HG03039 (cell line): ENCODE results near the gene CMYA5.

Source experiments
- ATAC-seq: cut with Tn5 transposase; IDR thresholded peaks from one replicate; pipeline ENCODE4 v1.9.1; 2021; ENCODE audit warnings: mild to moderate bottlenecking, moderate library complexity; ENCODE audit not compliant: unreplicated experiment

The CMYA5 gene

DNA sequence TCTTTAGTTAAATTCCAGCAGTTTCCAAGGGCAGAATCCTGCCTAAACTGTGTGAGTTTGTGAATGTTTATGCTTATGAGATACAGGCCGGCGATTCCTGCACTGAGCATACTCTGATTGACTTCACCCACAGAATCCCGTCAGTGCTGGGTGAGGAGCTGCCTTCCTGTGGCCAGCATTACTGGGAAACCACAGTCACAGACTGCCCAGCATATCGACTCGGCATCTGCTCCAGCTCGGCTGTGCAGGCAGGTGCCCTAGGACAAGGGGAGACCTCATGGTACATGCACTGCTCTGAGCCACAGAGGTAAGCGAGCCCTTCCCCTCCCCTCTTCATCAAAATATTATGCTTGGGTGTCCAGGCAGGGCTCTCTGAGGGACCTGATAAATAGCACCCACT lies 103.7 kb downstream of the CMYA5 start:
- no peak for ATAC-seq

DNA sequence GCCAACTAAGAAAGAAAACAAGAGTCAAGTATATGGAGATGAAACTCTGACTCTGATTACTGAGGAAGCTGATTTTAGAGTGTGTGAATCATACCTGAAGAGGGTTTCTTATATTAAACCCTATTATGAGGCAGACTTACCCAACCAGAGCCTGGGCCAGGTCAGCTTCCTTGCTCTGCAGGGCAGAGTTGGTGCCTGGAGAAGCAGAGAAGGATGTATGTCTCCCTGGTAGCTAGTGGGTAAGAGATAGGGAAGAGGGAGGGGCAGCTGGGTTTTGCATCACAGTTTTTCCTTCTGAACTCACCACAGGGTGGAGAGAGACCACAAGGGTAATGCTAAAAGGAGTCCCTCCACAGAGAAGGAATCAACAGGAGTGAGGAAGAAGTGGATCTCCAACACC lies 104.1 kb downstream of the CMYA5 start:
- ATAC-seq: no peak

DNA sequence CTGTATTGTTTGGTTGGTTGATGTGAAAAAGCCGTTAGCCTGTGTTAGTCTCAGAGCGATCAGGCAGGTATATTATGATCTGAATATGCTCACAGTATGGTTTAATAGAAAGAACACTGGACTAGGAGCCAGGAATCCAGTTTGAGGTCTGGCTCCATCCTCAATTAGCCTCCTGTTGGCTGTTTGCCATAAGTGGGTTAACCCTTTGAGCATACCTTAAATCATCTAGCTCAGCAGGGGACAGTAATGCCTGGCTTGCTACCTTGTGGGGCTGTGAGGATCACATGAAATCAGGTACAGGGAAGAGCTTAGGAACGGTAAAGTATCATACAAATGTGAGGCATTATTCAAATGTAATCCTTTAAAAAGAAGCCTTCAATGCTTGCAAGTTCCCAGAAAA lies 104.7 kb downstream of the CMYA5 start:
- ATAC-seq: no peak

DNA sequence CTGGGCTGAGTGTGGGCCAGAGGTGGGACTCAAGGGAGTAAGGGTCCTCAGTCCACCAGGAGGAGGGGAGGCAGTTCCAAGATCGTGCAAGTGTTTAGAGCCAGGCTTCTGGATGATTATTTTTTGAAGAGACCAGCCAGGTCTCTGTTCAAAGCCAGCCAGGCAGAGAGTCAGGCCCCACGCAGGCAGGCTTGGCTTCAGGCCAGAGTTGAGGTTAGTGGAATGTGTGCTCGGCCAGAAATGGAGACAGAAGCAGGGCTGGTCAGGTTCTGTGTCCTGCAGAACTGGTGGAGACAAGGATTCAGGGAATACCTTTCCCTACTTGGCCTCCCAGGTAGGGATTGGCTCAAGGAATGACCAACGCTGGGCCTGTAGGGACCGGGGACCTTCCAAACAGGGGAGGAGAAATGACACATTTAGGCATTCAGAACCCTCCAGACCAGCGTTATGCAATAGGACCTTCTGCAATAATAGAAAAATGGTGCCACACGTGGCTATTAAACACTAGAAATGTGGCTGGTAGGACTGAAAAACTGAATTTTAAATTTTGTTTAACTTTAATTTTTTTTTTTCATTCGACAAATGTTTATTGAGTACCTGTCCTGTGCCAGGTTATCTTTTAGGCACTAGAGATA lies 106.2 kb downstream of the CMYA5 start:
- no peak for ATAC-seq

DNA sequence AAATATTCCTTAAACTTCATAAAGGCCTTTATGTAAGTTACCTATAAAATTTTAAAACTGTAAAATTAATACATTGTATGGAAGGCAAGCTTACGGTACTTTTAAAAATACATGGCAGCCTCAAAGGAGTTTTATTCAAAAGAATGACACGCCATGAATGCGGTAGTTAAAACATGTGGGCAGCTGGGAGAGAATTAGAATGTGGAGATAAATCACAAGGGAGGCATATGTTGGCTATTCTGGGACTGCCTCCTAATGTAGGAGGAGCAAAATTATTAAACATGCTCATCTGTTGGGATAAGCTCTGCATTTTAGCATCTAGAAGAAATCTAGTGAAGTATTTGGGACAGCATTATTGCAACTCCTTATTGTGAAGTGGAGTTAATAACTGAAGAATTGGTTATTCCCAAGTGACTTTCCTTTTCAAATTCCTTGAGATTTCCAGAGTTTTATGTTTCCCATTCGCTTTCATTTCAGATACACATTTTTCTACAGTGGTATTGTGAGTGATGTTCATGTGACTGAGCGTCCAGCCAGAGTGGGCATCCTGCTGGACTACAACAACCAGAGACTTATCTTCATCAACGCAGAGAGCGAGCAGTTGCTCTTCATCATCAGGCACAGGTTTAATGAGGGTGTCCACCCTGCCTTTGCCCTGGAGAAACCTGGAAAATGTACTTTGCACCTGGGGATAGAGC lies 109.4 kb downstream of the CMYA5 start:
- no peak for ATAC-seq

DNA sequence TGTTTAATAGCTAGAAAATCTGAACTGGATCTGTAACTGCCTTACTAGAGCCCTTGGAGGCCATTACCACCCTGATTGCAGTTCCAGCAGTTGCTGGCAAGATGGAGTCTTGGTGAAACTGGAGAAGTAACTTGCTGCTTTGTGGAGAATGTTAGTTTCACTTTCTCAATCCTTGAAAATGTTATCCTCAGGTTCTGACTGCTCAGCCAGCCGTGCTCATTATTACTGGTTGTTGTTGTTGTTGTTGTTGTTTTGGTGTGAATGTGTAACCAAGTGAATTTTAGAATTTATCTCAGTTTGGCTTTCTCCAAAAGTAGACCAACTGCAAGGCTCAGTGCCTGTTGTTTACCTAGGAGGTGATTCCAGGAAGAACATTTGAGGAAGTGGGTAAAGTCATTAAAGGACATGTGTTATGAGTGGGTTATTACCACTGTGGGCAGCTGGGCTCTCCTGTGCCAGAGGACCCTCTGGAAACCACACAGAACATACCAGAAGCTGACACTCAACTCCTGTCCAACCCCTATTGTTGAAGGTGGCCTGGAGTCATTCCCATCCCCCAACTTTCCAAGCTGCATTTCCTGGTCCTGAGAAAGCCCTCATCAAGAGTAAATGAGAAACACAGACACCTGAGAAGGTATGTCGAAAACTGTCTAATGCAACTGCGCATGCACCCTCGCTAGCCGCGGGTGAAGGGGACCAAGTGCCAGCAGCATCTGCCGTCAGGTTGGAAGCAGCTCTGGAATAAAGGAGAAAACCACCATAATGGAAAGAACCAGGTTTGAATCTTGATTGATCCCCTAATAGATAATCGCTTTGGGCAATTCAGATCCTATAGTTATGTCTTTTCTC lies 111.6 kb downstream of the CMYA5 start:
- no peak for ATAC-seq

DNA sequence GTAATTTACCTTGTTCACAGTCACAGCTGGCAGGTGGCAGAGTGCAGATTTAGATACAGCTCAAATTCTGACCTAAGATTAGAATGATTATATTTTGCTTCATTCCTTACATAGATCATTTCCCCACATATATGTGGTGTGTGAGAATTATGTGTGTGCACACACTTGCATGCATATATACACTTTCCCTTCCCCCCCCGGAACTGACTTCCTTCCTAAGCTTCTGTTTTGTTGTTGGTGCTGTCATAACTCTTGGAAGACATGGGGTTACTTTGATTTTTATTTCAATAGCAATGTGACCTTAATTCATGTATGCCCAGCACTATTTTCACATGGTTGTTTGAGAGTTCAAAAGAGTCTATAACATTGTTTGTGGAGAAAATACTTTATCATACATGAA lies 112.8 kb downstream of the CMYA5 start:
- ATAC-seq: no peak

DNA sequence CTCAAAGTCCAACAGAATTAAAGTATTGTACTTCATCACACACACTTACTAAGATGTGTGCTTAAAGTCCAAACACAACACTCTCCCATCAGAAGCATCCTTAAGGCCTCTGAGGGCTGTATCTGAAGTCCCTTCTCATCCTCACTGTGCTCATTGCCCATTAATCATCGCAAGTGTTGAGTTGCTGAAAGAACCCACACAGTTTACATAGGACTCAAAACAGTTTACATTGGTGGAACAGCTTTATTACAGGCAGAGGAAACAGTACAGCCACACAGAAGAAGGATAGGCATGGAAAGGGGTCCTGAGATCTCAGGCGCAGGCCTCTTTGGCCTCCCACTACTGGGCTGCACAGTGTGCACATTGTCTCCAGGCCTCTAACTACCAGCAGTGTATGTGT lies 113.4 kb downstream of the CMYA5 start:
- no peak for ATAC-seq

DNA sequence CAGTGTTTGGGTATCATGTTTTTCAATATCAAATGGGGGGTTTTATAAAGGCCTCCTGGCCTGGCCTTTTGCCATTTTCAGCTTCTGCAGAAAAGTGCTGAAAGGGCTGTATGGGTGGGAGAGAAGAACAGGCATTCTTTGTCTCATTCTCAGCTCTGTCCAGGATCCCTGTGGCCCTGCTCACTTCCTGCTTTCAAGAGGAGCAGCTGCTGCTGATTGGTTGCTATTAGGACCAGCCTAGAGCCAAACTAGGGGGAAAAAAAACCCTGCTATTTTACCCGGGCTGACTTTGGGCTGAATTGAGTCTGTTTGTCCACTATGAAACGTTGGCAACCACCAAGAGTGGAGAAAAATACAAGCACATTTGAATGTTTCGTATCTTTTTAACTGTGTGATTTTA lies 117.1 kb downstream of the CMYA5 start:
- no peak for ATAC-seq

DNA sequence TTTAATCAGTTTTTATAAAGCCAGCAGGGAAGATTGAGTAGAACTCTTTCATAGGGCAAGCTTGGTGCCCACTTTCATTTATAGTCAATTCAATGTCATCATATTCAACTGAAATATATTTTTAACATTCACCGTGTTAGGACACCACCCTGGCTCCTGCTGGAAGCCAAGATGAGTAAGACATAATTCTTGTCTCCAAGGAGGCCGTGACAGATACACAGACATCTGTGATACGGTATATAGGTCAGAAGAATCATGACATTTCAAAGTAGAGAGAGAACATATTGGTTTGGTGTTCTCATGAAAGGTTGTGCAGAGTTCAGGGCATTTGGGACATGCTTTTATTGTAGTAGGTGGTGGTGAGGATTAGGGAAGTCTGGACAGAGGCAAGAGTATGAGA lies 120.1 kb downstream of the CMYA5 start:
- no peak for ATAC-seq

DNA sequence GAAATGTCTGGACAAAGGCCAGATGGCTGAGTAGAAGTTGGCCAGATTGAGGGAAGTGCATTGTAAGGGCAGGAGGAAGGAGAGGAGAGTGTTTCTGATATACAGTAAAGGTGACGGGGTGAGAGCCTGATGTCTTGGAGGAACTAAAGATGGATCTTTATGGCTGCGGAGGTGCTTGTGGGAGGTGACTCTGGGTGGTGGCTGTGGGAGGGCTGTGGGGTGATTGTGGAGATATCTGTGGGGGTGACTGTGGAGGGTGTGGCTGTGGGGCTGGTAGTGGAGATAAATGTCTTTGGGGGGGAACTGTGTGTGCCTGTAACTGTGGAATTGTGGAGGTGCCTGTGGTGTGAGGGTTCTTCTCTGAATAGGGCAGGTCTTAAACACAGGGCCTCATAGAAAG lies 121.4 kb downstream of the CMYA5 start:
- no peak for ATAC-seq

DNA sequence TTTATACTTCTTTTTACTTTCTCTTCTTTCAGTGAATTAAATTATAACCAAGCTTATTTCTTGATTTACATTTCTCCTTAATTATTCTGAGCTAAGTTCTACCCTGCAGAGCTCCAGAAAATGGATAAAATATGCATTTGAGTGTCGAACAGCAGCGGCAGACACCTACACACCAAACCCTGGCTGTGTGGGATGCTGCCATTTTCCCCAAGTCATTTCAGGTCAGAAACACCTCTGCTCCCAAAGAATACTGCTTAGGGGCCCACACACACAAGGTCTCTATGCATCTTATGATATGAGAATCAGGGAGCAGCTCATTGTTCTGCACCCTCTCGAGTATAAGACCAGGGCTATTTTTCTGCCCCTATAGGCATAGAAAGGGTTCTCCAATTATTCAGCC lies 122.3 kb downstream of the CMYA5 start:
- ATAC-seq: no peak

DNA sequence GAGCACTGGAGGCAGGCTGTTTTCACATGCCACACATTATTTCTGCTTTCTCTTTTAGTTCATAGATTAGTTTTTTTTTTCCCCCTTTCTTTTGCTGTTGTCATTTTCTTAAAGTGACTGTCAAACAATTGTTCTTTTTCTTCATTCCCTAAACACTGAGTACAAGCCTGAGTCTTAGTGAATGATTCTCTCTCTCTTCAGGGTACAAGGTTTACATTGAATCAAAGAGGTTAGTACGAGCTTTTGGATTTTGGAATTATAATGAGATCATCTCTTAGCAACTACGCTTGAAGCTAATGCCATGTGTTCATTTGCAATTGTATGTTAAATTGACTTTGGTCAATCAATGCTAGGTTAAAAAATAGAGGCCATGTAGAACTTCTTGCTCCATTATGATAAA lies 125.1 kb downstream of the CMYA5 start:
- ATAC-seq: no peak

DNA sequence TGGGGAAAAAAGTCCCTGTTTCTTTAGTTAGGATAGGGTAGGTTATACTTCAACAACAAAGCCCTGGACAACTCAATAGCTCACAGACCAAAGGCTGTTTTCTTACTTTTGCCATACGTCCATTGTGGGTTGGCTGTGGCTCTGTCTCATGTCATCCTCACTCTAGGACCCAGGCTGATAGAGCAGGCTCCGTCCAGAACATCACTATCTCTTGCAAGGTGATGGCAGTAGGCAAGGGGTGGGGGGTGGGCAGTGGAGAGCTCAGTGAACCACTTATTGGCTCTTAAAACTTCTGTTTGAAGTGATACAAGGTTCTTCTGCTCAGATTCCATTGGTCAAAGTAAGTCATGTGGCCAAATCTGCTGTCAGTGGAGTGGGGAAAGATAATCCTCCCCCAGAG lies 126.4 kb downstream of the CMYA5 start:
- no peak for ATAC-seq

DNA sequence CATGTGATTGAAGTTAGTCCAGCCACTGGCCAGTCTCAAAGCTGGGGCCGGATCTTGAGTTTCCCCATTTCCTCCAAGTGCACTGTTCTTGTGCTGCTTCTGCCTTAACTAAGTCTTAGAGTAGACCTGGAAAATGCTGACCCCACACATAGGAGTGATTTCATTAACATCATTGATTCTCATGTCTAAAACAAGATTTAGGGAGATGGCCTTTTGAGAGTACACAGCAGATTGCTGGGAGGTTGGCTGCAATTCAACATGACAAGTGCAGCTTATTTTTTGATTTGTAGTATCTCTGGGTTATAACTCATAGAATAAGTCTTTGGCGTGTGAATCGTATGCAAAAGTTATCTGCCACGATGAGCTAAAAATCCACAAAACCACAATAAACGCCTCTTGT lies 131.0 kb downstream of the CMYA5 start:
- ATAC-seq: no peak

DNA sequence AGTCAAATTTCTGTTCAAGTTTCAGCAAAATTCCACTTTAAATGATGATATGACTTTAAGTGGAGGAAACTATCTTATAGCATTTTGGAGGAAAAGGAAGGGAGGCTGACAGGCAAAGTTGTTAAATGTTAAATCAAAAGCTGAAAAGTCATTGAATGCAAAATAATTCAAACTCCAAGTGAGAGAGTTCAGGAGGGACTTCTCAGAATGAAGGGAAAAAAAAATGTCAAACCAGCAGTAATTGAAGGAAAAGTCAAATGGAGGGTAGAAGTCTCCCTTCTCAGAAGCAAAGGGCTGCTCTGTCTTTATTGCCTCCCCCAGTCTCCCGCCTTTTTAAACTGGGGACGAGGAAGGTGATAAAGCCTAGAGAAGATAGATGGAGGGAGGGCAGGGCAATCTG lies 134.8 kb downstream of the CMYA5 start:
- no peak for ATAC-seq

DNA sequence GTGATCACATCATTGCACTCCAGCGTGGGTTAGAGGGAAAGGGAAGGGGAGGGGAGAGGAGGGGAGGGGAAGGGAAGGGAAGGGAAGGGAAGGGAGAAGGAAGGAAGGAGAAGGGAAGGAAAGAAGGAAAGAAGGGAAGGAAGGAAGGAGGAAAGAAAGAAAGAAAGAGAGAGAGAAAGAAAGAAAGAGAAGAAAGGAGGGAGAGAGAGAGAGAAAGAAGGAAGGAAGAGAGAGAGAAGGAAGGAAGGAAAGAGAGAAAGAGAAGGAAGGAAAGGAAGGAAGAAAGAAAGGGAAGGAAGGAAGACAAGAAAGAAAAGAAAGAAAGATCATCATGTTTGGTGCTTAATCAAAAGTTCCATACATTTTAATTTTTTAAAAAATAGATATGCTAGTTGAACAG lies 136.2 kb downstream of the CMYA5 start:
- ATAC-seq: no peak

DNA sequence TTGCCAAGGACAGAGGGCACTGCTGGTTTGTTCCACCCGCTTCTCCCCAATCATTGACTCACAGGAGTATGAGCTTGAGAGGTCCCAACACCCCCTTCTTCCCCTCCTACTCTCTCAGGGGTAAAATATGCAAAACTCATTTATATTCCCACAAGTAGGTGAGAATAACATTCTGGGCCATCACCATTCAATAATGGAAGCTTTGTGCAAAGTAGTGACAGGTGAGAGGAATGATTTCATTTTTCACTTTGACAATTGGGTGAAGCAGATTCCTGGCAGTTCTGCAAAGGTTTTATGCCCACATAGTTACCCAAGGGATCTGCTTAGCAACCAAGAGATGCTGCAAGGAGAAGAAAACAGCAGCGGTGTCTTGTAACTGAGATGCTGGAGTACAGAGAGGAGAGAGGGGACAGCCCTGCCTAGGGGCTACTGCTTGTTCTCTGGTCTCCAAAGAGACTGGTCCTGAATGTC lies 137.6 kb downstream of the CMYA5 start:
- no peak for ATAC-seq

DNA sequence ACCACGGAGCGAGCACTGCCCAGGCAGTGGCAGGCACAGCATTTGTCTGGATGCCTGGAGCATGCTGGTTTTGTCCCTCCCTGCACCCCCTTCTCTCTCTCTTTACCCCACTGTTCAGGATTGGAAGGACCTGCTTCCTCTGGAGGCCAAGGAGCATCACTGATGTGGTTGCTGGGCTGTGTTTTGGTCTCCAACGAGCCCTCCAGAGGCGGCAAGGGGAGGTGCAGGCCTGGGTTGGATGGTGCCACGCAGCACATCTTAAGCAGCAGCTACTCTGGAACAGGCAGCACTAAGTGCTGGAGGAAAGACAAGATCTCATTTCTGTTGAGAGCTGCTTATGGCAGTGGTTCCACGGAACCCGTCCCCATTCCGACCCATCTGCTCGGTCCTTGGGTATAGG lies 139.6 kb downstream of the CMYA5 start:
- no peak for ATAC-seq

DNA sequence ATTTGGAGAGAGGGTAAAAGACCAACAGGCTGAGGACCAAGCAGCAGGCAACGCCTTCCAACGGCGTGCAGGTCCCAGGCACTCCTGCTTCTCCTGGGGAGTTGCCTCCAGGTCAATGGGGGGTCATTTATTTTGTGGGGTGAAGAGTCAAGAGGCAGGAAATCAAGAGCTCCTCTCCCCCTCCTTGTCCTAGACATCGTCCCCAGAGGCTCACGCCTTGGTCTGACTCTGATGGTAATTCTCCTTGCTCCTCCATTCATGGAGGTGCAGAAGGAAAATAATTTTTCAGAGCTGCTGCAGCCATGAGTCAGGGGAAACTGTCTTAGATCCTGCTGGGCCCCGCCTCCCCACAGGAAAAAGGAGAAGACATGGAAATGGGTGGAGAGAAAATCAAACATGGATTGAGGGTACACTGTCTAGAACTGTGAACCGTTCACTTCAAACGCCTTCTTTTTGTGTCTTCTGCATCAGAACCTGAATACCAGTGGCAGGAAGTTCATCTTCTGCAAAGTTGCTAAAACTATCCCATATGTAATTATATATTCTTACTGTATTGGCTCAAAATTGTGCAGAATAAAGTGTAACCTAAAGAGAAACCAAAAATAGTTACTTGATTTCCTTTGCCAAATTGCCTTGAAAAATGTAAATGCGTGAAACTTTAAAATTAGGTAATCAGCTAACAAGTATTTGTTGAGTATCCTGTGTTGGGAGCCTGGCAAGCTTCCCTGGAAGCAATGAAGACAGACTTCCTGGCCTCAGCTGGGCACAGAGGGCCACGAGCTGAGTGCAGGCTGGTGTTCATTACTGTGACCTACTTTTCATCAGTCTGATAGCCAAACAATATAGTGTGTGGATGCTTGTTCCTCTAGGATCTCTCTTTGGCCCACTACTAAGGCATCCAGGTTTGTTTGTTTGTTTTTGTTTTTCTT lies 142.0 kb downstream of the CMYA5 start:
- ATAC-seq: no peak

DNA sequence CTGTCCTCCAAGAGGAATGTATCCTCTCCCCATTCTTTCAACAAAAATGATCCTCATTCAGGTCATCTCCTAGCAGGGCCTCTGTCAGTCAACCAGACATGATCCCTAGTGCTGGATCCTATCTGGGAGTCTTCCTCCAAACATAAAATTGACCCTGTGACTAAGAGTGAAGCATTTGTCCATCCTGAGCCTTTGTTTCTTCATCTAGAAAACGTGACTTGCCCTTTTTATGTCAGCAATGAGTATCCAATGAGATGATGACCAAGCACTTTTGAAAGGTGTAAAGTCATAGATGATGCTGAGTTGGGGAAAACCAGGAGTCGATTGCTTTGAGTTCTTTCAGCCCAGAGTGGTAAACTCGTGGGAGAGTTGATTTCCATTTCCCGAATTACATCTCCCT lies 143.3 kb downstream of the CMYA5 start:
- no peak for ATAC-seq
